Fibroblast of the conjunctiva (primary cell): ENCODE results near the gene CBFA2T2.

Experiments used
- DNase-seq: peaks from one replicate; pipeline ENCODE4 v3.0.0-alpha.2; 2010; ENCODE audit warnings: low read depth

CBFA2T2 gene

GRCh38 chr20:33679758-33680485 lies 190.0 kb downstream of the CBFA2T2 start:
- DNase-seq = no peak

- DNase-seq = peak; percentile 67
Measured at GRCh38 chr20:33680686-33681085, 190.8 kb downstream of the CBFA2T2 start.

GRCh38 chr20:33681288-33681687 lies 191.4 kb downstream of the CBFA2T2 start:
- no peak for DNase-seq

GRCh38 chr20:33681728-33682353 lies 191.9 kb downstream of the CBFA2T2 start:
- no peak for DNase-seq

- no peak for DNase-seq
Measured at GRCh38 chr20:33684533-33685327, 194.8 kb downstream of the CBFA2T2 start.

GRCh38 chr20:33685328-33686099 lies 195.6 kb downstream of the CBFA2T2 start:
- no peak for DNase-seq

GRCh38 chr20:33686100-33686983 lies 196.4 kb downstream of the CBFA2T2 start, which contains the start of gene E2F1:
Gene E2F1, minus strand, starts transcription at chr20:33686385. Its CDS starts 121 bp downstream, at chr20:33686264.
- peak; percentile 73 for DNase-seq

- DNase-seq = no peak
Measured at GRCh38 chr20:33686984-33687366, 197.1 kb downstream of the CBFA2T2 start.

GRCh38 chr20:33687370-33687915 lies 197.5 kb downstream of the CBFA2T2 start:
- DNase-seq = no peak

GRCh38 chr20:33687993-33688937 lies 198.4 kb downstream of the CBFA2T2 start:
- DNase-seq = no peak

- DNase-seq = no peak
Measured at GRCh38 chr20:33688938-33689424, 199.1 kb downstream of the CBFA2T2 start.

- DNase-seq = no peak
Measured at GRCh38 chr20:33689493-33689892, 199.6 kb downstream of the CBFA2T2 start.

- DNase-seq = no peak
Measured at GRCh38 chr20:33689973-33690372, 200.1 kb downstream of the CBFA2T2 start.

GRCh38 chr20:33693289-33693688 lies 203.4 kb downstream of the CBFA2T2 start:
- DNase-seq = no peak

GRCh38 chr20:33693741-33694638 lies 204.1 kb downstream of the CBFA2T2 start:
- DNase-seq = no peak

- DNase-seq = no peak
Measured at GRCh38 chr20:33694639-33695012, 204.7 kb downstream of the CBFA2T2 start.

- no peak for DNase-seq
Measured at GRCh38 chr20:33696448-33696847, 206.6 kb downstream of the CBFA2T2 start.

- peak; percentile 68 for DNase-seq
Measured at GRCh38 chr20:33697129-33697528, 207.2 kb downstream of the CBFA2T2 start.
